Lower lobe of right lung (tissue), 2 donors: Measurements from ENCODE around the gene TESMIN. TPM values are rescaled to one million over a fixed set of nuclear protein-coding genes. Genes with fewer than 3 reads are reported as not detected.

Experiments
- ATAC-seq, 2 donors: fragments of 200-7000 bp; cut with Tn5 transposase; one replicate each; pipeline ENCODE4 v1.9.1; 2020 to 2022; ENCODE audit warnings: mild to moderate bottlenecking in 2 of 2, moderate library complexity in 2 of 2
- DNase-seq: peaks from one replicate; pipeline ENCODE4 v3.0.0-alpha.2; 2020
- H3K27ac ChIP-seq: fragments of 200-600 bp; one replicate; pipeline ENCODE4 v1.8.0; 2022
- H3K27me3 ChIP-seq: fragments of 200-600 bp; one replicate; pipeline ENCODE4 v1.8.0; 2022; ENCODE audit warnings: low read depth
- H3K36me3 ChIP-seq: fragments of 200-600 bp; one replicate; pipeline ENCODE4 v1.8.0; 2022; ENCODE audit warnings: mild to moderate bottlenecking
- H3K4me1 ChIP-seq: fragments of 200-600 bp; one replicate; pipeline ENCODE4 v1.8.0; 2022
- H3K4me3 ChIP-seq: fragments of 200-600 bp; one replicate; pipeline ENCODE4 v1.8.0; 2022; ENCODE audit warnings: mild to moderate bottlenecking
- H3K9me3 ChIP-seq: fragments of 200-600 bp; one replicate; pipeline ENCODE4 v1.8.0; 2022
- CTCF ChIP-seq: fragments of 200-600 bp; IDR thresholded peaks from one replicate; pipeline ENCODE4 v1.8.0; 2022; ENCODE audit warnings: antibody characterized with exemption, mild to moderate bottlenecking
- intact Hi-C: fragments of 100-400 bp; cut with DNase I; formaldehyde crosslinking; loops from one replicate; pipeline ENCODE4 v1.11.0; 2022
- total RNA-seq: library from RNA; stranded (reverse); fragmentation: NEBNext Ultra II Directional; extraction: Animal tissue kit (Norgen Biotek cat#: 25700); gene quantifications from one replicate; pipeline ENCODE4 v1.2.1, GENCODE V29; 2021
- donor health status: DM: no; HTN: yes; CAD: no; lungs with severe emphysema.

The TESMIN gene
- total RNA-seq, 1 donor from 2014 or later: 1.9 TPM

- no peak overlapping the region for H3K4me3 ChIP-seq
- no peaks in the 10 kb centered on the region for H3K36me3 ChIP-seq
- H3K27ac ChIP-seq: no peak overlapping the region
- H3K9me3 ChIP-seq: no peaks in the 10 kb centered on the region
- H3K4me1 ChIP-seq: no peaks in the 10 kb centered on the region
- DNase-seq (no peak), ATAC-seq (peak; percentile 35 to 62)
- no peaks in the 10 kb centered on the region for H3K27me3 ChIP-seq
- intact Hi-C loops: no loop called here
- TF ChIP-seq CTCF: no peak
Measured at GRCh38 chr11:68724293-68724692, 27.0 kb downstream of the TESMIN start.

GRCh38 chr11:68722143-68722542 is 29.2 kb downstream of the TESMIN start:
- Histone ChIP-seq H3K4me3 (no peak overlapping the region), H3K4me1 (no peaks in the 10 kb centered on the region), H3K27me3 (no peaks in the 10 kb centered on the region), H3K9me3 (no peaks in the 10 kb centered on the region), H3K27ac (no peak overlapping the region), H3K36me3 (no peaks in the 10 kb centered on the region)
- no peak for ATAC-seq
- intact Hi-C loops: no loop called here
- no peak for DNase-seq
- no peak for TF ChIP-seq CTCF

GRCh38 chr11:68721075-68721474 is 30.2 kb downstream of the TESMIN start:
- H3K9me3 ChIP-seq: no peaks in the 10 kb centered on the region
- no peak for TF ChIP-seq CTCF
- intact Hi-C loops: no loop called here
- DNase-seq (no peak), ATAC-seq (no peak)
- H3K4me1 ChIP-seq: no peaks in the 10 kb centered on the region
- no peak overlapping the region for H3K27ac ChIP-seq
- H3K36me3 ChIP-seq: no peaks in the 10 kb centered on the region
- no peaks in the 10 kb centered on the region for H3K27me3 ChIP-seq
- H3K4me3 ChIP-seq: no peak overlapping the region

- intact Hi-C loops: no loop called here
- no peak for ATAC-seq
- DNase-seq: no peak
- H3K27me3 ChIP-seq: no peaks in the 10 kb centered on the region
- H3K36me3 ChIP-seq: no peaks in the 10 kb centered on the region
- H3K4me1 ChIP-seq: no peaks in the 10 kb centered on the region
- H3K4me3 ChIP-seq: no peak overlapping the region
- no peak overlapping the region for H3K27ac ChIP-seq
- H3K9me3 ChIP-seq: no peaks in the 10 kb centered on the region
- no peak for TF ChIP-seq CTCF
Measured at GRCh38 chr11:68715456-68716122, 35.7 kb downstream of the TESMIN start.

GRCh38 chr11:68714060-68714856 is 37.1 kb downstream of the TESMIN start:
- ATAC-seq (no peak), DNase-seq (no peak)
- H3K27ac ChIP-seq: no peak overlapping the region
- no peaks in the 10 kb centered on the region for H3K27me3 ChIP-seq
- TF ChIP-seq CTCF: no peak
- no peak overlapping the region for H3K4me3 ChIP-seq
- H3K4me1 ChIP-seq: no peaks in the 10 kb centered on the region
- H3K9me3 ChIP-seq: no peaks in the 10 kb centered on the region
- intact Hi-C loops: no loop called here
- no peaks in the 10 kb centered on the region for H3K36me3 ChIP-seq
